ENCODE results near the gene TRIM17. TPM values are rescaled to one million over a fixed set of nuclear protein-coding genes. Genes with fewer than 3 reads are reported as not detected.

Gene TRIM17
- total RNA-seq, 1 donor = not detected

- TF ChIP-seq, protein P1, sequence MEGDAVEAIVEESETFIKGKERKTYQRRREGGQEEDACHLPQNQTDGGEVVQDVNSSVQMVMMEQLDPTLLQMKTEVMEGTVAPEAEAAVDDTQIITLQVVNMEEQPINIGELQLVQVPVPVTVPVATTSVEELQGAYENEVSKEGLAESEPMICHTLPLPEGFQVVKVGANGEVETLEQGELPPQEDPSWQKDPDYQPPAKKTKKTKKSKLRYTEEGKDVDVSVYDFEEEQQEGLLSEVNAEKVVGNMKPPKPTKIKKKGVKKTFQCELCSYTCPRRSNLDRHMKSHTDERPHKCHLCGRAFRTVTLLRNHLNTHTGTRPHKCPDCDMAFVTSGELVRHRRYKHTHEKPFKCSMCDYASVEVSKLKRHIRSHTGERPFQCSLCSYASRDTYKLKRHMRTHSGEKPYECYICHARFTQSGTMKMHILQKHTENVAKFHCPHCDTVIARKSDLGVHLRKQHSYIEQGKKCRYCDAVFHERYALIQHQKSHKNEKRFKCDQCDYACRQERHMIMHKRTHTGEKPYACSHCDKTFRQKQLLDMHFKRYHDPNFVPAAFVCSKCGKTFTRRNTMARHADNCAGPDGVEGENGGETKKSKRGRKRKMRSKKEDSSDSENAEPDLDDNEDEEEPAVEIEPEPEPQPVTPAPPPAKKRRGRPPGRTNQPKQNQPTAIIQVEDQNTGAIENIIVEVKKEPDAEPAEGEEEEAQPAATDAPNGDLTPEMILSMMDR (IDR thresholded peaks at IDR 0.05; ENCODE audit: insufficient read depth, low read length) = no peak
- DNase-seq (ENCODE audit: low read depth) = no peak
- no peak overlapping the region for H3K4me3 ChIP-seq (ENCODE audit: low read depth, low read length)
Observed at GRCh38 chr1:228358764-228359612, 57.7 kb downstream of the TRIM17 start.

- H3K4me3 ChIP-seq (ENCODE audit: low read depth, low read length) = no peak overlapping the region
- TF ChIP-seq, protein P1 (IDR thresholded peaks at IDR 0.05; ENCODE audit: insufficient read depth, low read length) = no peak
- no peak for DNase-seq (ENCODE audit: low read depth)
Observed at GRCh38 chr1:228358039-228358763, 58.5 kb downstream of the TRIM17 start.

Small RNA genes lying within 50 kb of the gene (small RNA-seq; reads per million reads assigned to genes)
- gene MIR4666A = not detected

Other genes with a start within 250 kb of the TRIM17 start
- gene OBSCN, start 208.8 kb downstream of the TRIM17 start, total RNA-seq (ENCODE audit: low replicate concordance) = 0.99 and 3.1 TPM in 2 replicates
- 16.2 and 53.1 TPM in 2 replicates for gene TRIM11, start 10.0 kb downstream of the TRIM17 start, total RNA-seq (ENCODE audit: low replicate concordance)
- 39.8 and 78.7 TPM in 2 replicates for gene RNF187, start 70.5 kb upstream of the TRIM17 start, total RNA-seq (ENCODE audit: low replicate concordance)

Data from fibroblast of the aortic adventitia (primary cell).